ENCODE data around the gene ZDHHC3. TPM values are rescaled to one million over a fixed set of nuclear protein-coding genes. Genes with fewer than 3 reads are reported as not detected.
A peak's percentile ranks its signal among the peaks of the same experiment; 100 is the strongest.

ZDHHC3 gene
- total RNA-seq, 2 experiments from 2014 or later, result 39.1 to 39.5 TPM

DNA sequence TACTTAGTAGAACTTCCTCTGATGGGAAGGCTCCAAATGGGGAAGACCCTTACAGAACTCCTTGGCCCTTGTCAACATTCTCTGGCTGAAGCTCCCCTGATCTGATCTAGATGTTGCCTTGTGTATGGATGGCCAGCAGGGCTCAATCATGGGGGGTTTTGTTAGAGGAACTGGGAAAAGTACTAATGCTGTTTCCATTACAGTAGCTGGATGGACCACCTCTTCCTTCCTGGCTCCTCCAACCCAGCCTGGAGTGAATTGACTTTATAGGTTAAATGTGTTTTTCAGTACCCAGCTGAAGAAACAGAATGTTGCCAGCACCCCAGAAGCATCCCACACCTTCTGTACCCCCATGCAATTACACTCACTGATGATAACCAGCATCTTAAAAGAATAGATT, 27.4 kb upstream of the ZDHHC3 start:
- Mint-ChIP-seq H3K4me1 (peaks cover 11% of the 10 kb centered on the region), H3K36me3 (peaks cover 60% of the 10 kb centered on the region), H3K9me3 (peaks cover 7% of the 10 kb centered on the region), H3K4me3 (no peak overlapping the region), H3K27ac (no peak overlapping the region), H3K27me3 (no peaks in the 10 kb centered on the region)
- no peak for DNase-seq

DNA sequence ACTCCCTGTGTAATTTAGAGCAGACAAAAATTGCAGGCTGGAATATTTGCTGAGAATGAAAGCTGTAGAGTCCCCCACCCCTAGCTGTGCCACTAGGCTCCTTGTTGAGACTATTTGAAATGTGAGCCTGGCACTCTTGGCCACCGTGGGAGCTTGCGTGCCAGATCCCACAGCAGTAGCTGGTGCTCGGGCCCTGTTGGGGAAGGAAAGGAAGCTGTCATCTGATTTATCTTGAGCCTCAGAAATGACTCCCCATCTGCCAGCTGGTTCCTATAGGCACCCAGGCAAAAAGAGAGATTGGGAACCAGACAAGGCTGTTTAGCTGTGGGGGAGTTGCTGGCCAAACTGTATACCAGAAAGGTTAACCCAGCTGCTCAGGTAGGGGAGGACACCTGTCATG, 26.7 kb upstream of the ZDHHC3 start:
- DNase-seq, result no peak
- H3K27me3 Mint-ChIP-seq, result no peaks in the 10 kb centered on the region
- H3K4me1 Mint-ChIP-seq, result peaks cover 12% of the 10 kb centered on the region
- H3K9me3 Mint-ChIP-seq, result peaks cover 7% of the 10 kb centered on the region
- H3K4me3 Mint-ChIP-seq, result no peak overlapping the region
- peak overlapping the region; percentile 8 for H3K27ac Mint-ChIP-seq
- H3K36me3 Mint-ChIP-seq, result peaks cover 58% of the 10 kb centered on the region

DNA sequence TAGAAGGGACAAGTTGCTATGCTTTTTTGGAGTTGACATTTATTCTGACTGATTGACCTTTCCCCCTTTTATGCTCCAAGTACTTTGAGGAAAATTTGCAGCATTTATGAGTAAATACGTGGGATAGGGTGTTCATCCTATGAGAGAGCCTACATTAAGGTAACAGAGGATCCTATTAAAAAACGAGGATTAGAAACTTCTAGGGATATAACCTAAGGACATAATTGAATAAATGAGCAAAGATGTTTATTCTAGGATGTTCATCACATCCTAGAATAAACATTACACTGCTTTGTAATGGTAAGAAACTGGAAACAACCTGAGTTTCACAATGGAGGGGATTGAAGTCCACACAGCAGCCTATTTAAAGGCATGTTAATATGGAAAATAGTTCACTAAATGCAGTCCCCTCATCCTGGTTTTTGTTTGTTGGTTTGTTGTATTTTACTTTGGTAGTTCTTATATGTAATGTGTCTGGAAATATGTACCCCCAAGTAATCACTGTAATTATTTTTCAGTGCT, 26.2 kb upstream of the ZDHHC3 start:
- no peak for DNase-seq
- peaks cover 60% of the 10 kb centered on the region for H3K36me3 Mint-ChIP-seq
- no peak overlapping the region for H3K27ac Mint-ChIP-seq
- H3K9me3 Mint-ChIP-seq, result peaks cover 7% of the 10 kb centered on the region
- H3K4me1 Mint-ChIP-seq, result peaks cover 16% of the 10 kb centered on the region
- H3K4me3 Mint-ChIP-seq, result no peak overlapping the region
- no peaks in the 10 kb centered on the region for H3K27me3 Mint-ChIP-seq

DNA sequence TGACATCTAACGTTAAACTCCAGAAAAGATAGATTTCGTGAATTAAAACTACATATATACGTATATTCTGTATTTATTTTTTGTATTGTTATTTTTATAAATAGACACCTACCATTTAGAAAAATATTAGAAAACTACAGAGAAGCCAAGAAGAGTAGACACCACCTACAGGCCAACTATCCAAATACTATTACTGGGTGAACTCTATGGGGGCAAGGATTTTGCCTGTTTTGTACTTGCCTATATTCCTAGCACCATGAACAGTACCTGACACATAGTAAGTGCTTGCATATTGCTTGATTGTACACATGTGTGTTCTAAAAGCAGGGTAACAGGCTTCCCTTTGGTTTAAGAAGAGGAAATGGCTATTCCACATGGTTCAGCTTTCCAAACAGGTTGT, 25.8 kb upstream of the ZDHHC3 start:
- no peak overlapping the region for H3K4me3 Mint-ChIP-seq
- no peaks in the 10 kb centered on the region for H3K27me3 Mint-ChIP-seq
- DNase-seq, result no peak
- no peak overlapping the region for H3K27ac Mint-ChIP-seq
- peaks cover 60% of the 10 kb centered on the region for H3K36me3 Mint-ChIP-seq
- peaks cover 7% of the 10 kb centered on the region for H3K9me3 Mint-ChIP-seq
- peaks cover 21% of the 10 kb centered on the region for H3K4me1 Mint-ChIP-seq

DNA sequence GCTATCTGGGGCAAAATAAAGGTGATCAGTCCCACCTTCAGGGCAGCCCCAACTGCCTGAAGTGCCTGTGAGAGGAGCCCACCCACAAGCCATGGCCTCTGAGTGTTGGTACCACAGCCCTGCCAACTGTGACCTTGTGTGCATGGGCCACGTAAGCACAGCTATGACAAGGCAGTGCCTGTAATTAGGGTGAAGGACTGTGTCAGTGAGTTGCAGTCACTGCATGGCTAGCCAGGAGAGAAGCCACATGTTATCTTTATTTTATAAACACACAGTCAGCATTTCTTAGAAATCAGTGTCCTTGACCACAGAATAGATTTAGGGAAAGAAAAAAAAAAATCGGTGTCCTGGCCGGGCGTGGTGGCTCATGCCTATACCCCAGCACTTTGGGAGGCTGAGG, 24.8 kb upstream of the ZDHHC3 start:
- peaks cover 60% of the 10 kb centered on the region for H3K36me3 Mint-ChIP-seq
- H3K27ac Mint-ChIP-seq, result no peak overlapping the region
- no peak for DNase-seq
- H3K27me3 Mint-ChIP-seq, result no peaks in the 10 kb centered on the region
- no peak overlapping the region for H3K4me3 Mint-ChIP-seq
- H3K9me3 Mint-ChIP-seq, result peaks cover 7% of the 10 kb centered on the region
- peaks cover 28% of the 10 kb centered on the region for H3K4me1 Mint-ChIP-seq

DNA sequence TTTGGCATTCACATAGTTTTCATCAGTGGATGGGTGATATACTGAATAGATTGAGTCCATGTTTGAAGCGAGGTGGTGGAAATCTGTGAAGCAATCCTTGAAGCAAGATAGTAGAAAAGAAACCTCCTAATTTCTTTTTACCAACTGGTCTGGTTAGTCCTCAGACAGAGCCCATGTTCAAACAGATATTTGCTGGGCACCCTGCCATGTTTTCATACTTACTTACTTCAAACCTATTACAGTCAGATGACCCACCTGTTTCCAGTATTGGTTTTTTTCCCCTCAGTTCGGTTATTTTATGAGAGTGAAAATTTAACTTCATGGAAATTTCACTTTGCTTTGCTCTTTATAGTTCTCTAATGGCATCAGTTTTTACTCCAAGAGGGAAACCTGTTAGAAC, 23.8 kb upstream of the ZDHHC3 start:
- H3K27ac Mint-ChIP-seq, result no peak overlapping the region
- H3K36me3 Mint-ChIP-seq, result peaks cover 58% of the 10 kb centered on the region
- H3K4me1 Mint-ChIP-seq, result peaks cover 29% of the 10 kb centered on the region
- no peaks in the 10 kb centered on the region for H3K27me3 Mint-ChIP-seq
- H3K4me3 Mint-ChIP-seq, result no peak overlapping the region
- no peak for DNase-seq
- peaks cover 2% of the 10 kb centered on the region for H3K9me3 Mint-ChIP-seq

DNA sequence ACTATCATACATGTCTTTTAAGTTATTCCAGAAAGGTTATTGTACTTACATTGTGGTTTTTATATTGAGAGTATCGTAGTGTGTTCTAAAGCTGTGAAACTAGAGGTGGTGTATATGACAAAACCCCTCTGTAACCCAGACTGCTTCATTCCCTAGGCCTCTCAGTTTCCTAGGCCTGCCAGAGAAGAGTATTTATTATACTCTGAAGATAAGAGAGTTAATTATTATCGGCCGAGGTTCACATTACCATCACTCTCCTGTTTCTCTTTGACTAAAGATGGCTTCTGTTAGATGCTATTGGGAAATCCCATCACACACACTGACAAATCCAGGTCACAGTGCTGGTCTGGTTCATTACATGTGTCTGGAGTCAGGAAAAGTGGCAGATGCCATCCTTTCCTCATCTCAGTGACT, 20.6 kb upstream of the ZDHHC3 start:
- H3K27ac Mint-ChIP-seq, result peak overlapping the region; percentile 67
- H3K4me3 Mint-ChIP-seq, result no peak overlapping the region
- DNase-seq, result no peak
- H3K4me1 Mint-ChIP-seq, result peaks cover 48% of the 10 kb centered on the region
- no peaks in the 10 kb centered on the region for H3K9me3 Mint-ChIP-seq
- H3K36me3 Mint-ChIP-seq, result peaks cover 54% of the 10 kb centered on the region
- no peaks in the 10 kb centered on the region for H3K27me3 Mint-ChIP-seq

DNA sequence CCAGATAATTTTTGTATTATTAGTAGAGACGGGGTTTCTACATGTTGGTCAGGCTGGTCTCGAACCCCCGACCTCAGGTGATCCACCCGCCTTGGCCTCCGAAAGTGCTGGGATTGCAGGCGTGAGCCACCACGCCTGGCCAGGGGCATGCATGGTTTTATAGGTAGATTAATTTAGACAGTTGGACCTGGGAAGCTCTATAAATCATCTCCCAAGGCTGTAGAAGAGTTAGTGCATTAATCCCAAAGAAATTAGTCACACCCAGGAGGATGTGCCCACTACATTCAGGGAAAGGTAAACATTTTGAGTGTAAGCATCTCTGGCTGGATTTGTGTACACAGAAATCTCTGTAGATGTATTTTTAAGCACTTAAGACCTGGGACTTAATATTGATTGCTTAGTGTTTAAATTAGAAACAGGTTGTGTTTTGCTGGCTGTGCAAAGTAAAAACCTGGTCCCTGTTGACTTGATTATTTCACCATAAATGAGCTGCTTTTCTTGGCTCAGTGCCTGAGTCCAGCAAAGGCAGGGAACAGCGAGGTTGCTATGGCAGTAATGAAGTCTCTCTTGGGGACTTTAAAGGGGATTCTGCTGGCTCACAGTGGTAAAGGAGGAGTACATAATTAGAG, 19.3 kb upstream of the ZDHHC3 start:
- H3K36me3 Mint-ChIP-seq, result peaks cover 56% of the 10 kb centered on the region
- no peak overlapping the region for H3K4me3 Mint-ChIP-seq
- H3K27me3 Mint-ChIP-seq, result no peaks in the 10 kb centered on the region
- peak overlapping the region; percentile 67 for H3K27ac Mint-ChIP-seq
- no peak for DNase-seq
- H3K9me3 Mint-ChIP-seq, result no peaks in the 10 kb centered on the region
- H3K4me1 Mint-ChIP-seq, result peaks cover 59% of the 10 kb centered on the region

DNA sequence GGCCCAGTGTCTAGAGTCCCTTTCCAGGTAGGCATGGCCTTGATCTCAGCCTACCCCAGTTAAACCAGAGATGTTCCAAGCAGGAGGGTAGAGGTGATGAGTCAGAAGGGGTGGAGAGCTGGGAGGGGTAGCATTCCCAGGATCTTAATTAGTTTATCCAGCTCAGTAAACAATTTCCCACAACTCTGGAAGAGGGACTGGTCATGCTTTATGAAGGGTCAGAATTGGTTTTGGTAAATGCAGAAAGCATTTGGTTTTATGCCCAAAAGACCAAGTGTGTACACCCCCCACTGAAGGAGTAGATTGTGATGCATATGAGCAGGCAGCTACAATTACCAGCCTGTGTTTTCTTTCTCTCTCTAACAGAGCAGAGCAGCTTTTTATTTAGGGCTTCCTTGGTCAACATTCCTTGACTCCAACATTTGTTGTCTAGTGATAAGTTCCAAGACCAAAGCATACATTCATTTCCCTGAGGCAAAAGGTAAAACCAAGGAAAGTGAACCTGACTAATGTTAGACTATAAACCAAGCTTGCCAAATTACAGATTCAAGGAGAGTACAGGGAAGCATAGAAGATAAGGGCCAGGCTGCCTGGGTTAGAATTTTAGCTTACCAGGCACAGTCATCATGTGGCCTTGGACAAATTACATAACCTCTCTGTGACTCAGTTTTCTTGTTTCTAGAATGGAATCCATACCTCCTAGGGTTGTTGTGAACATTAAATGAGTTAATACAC, 17.7 kb upstream of the ZDHHC3 start:
- H3K9me3 Mint-ChIP-seq, result no peaks in the 10 kb centered on the region
- no peaks in the 10 kb centered on the region for H3K27me3 Mint-ChIP-seq
- H3K27ac Mint-ChIP-seq, result no peak overlapping the region
- peaks cover 63% of the 10 kb centered on the region for H3K4me1 Mint-ChIP-seq
- no peak for DNase-seq
- no peak overlapping the region for H3K4me3 Mint-ChIP-seq
- peaks cover 53% of the 10 kb centered on the region for H3K36me3 Mint-ChIP-seq

DNA sequence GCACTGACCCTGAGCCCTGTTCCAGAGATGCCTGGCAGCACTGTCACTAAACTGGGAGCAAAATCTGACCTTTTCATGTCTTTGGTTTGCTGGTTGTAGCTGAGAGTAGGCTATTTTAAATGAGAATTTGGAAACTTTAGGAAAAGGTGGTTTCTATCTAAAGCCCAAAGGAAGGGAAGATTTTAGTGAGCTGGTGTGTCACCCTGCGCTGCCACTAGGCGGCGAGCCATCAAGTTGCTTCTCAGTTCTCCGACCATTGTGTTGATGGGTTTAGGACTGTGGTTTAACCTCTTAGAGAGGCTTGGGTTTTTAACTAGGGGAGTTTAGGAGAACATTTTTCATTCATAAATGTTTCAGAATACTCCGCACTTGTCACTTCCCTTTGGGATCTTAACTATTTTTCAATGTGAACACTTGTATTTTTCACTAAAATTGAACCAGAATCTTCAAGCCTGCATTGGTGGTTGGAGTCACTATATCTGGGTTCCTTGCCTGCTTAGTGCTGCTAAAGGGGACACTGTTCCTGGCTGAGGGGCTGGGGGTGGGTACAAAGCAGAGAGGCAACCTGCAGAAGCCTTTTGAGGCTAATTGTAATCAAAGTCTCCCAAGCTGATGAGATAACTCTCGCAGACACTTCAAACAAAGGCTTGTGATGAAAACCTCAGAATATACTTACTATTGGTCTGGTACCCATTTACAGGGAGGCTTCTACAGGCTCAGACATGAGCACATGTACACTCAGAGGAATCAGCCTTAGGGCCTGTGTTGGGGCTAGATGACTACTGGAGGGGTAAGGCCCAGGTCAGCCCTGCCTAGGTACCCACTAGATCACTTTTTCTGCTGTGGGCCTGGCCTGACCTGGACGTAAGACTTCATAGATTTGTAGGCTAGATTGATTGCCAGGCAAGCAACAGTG, 16.8 kb upstream of the ZDHHC3 start:
- no peak overlapping the region for H3K27ac Mint-ChIP-seq
- no peaks in the 10 kb centered on the region for H3K27me3 Mint-ChIP-seq
- H3K9me3 Mint-ChIP-seq, result no peaks in the 10 kb centered on the region
- DNase-seq, result no peak
- H3K36me3 Mint-ChIP-seq, result peaks cover 53% of the 10 kb centered on the region
- peaks cover 69% of the 10 kb centered on the region for H3K4me1 Mint-ChIP-seq
- H3K4me3 Mint-ChIP-seq, result no peak overlapping the region

DNA sequence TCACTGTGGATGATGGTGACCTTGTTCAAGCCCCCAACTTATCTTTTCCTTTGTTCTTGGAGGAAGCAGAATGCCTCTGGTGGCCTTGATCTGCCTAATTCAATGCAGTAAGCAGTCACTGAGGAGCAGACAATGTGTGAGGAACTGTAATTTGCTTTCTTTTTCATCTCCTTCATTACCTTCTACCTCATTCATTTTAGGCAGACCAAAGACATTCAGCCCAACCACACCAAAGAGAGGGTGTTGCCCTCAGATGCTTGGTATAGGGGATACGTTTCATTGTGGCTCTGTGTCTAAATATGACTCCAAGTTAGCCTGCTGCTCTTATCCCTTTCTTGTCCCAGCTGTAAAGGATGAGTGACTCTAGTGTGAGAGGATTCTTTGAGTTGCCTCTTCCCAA, 15.4 kb upstream of the ZDHHC3 start:
- peaks cover 59% of the 10 kb centered on the region for H3K4me1 Mint-ChIP-seq
- H3K4me3 Mint-ChIP-seq, result no peak overlapping the region
- H3K36me3 Mint-ChIP-seq, result peaks cover 43% of the 10 kb centered on the region
- DNase-seq, result no peak
- no peaks in the 10 kb centered on the region for H3K9me3 Mint-ChIP-seq
- no peak overlapping the region for H3K27ac Mint-ChIP-seq
- no peaks in the 10 kb centered on the region for H3K27me3 Mint-ChIP-seq

DNA sequence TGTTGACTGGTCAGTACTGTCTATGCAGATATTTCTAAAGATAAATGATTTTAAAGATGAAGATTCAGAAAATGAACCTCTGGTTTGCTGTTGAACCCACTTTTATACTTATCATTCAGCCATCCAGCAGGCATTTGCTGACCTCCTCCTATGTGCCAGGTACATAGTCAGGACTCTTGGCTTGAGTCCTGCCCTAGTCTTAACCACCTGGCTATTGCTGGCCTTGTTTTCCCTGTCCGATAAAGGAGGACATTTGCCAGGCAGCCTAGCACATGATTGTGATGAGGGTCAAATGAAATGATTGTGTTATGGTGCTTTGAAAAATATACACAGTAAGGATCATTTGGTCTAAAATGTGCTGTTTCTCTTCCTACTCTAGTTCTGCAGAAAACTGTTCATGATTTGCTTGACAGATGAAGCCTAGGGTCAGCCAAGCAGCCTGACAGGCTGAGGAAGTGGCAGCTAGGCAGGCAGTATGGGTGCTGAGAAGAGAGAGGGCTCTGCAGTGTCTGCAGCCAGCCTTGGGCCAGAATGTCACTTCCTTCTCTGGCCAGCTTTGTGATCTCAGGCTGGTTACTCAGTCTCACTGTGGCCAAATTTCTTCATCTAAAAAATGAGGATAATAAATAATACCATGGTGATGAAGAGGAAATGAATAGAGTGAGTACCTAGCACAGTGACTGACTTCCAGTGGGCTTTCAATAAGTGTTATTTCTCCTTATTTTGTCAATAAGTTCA, 13.8 kb upstream of the ZDHHC3 start:
- DNase-seq, result no peak
- H3K27ac Mint-ChIP-seq, result no peak overlapping the region
- no peak overlapping the region for H3K4me3 Mint-ChIP-seq
- H3K36me3 Mint-ChIP-seq, result peaks cover 41% of the 10 kb centered on the region
- no peaks in the 10 kb centered on the region for H3K27me3 Mint-ChIP-seq
- H3K4me1 Mint-ChIP-seq, result peaks cover 53% of the 10 kb centered on the region
- H3K9me3 Mint-ChIP-seq, result no peaks in the 10 kb centered on the region

DNA sequence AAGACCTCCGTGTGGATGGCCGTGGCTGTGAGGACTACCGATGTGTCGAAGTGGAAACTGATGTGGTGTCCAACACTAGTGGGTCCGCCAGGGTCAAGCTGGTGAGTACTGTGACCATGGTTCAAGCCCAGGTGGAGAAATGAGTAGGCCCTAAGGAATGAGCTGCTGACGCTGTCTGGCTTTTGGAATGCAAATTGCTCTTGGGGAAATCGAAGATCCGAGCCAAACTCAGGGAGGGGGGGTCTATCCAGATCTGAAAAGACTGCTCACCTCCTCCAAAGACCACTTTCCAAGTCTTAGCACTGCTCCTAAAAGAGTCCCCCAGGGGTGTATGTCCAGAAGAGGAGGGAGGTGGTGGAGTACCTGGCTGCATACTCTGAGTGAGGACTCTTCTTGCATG, 13.2 kb upstream of the ZDHHC3 start:
- no peak overlapping the region for H3K27ac Mint-ChIP-seq
- peaks cover 41% of the 10 kb centered on the region for H3K36me3 Mint-ChIP-seq
- peaks cover 50% of the 10 kb centered on the region for H3K4me1 Mint-ChIP-seq
- no peaks in the 10 kb centered on the region for H3K9me3 Mint-ChIP-seq
- no peaks in the 10 kb centered on the region for H3K27me3 Mint-ChIP-seq
- no peak for DNase-seq
- no peak overlapping the region for H3K4me3 Mint-ChIP-seq

DNA sequence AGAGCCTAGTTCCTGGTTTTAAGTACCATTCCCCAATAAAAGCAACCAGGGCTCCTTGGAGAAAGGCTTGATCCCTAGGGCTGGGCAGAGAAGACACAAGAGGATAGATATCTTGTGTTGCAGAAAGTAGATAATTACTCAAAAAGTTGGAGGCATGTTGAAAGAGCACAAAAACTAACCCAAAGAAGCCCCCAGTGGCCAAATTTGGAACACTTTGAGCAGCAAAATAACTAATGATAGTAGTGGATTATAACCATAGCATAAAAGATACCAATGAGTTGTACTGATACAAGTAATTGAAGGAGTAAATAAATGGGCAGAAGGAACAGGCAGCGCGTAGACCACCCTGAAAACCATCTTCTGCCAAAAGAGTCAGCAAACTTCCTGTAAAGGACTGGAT, 12.1 kb upstream of the ZDHHC3 start:
- H3K27ac Mint-ChIP-seq, result no peak overlapping the region
- no peak for DNase-seq
- peaks cover 40% of the 10 kb centered on the region for H3K36me3 Mint-ChIP-seq

More for the DNA sequence above, 12.1 kb upstream of the ZDHHC3 start:
- H3K9me3 Mint-ChIP-seq, result no peaks in the 10 kb centered on the region
- H3K4me1 Mint-ChIP-seq, result peaks cover 50% of the 10 kb centered on the region
- H3K4me3 Mint-ChIP-seq, result no peak overlapping the region
- no peaks in the 10 kb centered on the region for H3K27me3 Mint-ChIP-seq

All from activated naive CD8-positive, alpha-beta T cell treated with anti-CD3 and anti-CD28 coated beads for 36 hours (primary cell).